HG02798 (cell line): Measurements from ENCODE around the gene RPS21.
"Not testable (repeated sequence)": the region's sequence is repeated elsewhere in the genome, so short reads cannot be mapped to it uniquely, and the experiment has no call there.

ENCODE experiments used
- ATAC-seq: cut with Tn5 transposase; IDR thresholded peaks from one replicate; pipeline ENCODE4 v1.9.1; 2021; ENCODE audit warnings: mild to moderate bottlenecking; ENCODE audit not compliant: unreplicated experiment, poor library complexity

The RPS21 gene

DNA sequence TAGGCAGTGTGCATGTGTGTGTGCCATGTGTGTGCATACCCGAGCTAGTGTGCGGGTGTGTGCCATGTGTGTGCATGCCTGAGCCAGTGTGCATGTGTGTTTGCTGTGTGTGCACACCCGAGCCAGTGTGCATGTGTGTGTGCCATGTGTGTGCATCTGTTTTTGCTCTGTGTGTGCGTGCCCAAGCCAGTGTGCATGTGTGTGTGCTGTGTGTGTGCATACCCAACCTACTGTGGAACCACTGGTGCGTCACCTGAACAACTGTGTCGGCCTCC is 34.8 kb downstream of the RPS21 start:
- no peak for ATAC-seq

DNA sequence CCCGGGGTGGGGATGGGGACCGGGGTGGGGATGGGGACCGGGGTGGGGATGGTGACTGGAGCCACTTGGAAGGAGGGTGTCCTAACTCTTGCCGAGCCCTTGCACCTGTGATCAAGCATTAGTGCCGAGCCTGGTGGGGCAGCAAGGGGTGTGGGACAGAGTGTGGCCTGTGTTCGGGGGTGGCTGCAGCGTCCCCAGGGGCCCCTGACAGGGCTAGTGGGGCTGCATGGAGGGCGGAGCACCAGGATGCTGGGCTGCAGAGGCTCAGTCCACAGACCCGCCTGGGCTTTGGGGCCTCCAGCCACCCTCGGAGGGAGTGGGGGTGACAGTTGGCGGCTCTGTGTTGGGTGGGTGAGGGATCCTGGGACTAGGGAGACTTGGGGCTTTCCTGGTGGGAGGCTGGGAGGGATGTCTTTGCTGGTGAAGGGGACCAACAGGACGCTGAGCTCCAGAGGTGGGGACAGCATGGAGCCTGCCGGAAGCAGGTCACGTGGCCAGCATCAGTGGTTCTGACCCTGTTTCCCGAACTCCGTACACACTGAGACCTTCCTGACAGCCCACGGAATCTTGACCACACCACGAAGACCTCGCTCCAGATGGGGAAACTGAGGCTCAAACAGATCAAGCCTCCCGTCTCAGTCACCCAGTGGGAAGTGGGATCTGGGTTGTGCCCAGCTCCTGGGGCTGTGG is 35.9 kb downstream of the RPS21 start:
- no peak for ATAC-seq

DNA sequence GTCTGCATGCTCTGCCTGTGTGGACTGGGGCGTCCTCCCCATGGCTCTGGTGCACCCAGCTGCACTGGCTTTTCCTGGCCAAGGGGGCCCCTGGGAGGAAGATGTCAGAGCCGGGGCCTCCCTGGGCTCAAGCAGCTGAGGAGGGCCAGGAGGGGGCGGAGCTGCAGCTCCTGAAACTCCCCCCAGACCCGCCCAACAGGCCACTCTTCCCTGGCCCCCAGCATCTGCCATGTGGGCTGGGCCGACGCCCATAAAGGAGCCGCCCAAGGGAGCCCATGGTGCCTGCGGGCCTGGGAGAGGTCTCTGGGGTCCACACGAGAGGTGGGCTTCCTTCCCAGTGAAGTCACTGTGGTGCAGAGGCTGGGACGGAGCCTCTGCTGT is 36.4 kb downstream of the RPS21 start:
- no peak for ATAC-seq

DNA sequence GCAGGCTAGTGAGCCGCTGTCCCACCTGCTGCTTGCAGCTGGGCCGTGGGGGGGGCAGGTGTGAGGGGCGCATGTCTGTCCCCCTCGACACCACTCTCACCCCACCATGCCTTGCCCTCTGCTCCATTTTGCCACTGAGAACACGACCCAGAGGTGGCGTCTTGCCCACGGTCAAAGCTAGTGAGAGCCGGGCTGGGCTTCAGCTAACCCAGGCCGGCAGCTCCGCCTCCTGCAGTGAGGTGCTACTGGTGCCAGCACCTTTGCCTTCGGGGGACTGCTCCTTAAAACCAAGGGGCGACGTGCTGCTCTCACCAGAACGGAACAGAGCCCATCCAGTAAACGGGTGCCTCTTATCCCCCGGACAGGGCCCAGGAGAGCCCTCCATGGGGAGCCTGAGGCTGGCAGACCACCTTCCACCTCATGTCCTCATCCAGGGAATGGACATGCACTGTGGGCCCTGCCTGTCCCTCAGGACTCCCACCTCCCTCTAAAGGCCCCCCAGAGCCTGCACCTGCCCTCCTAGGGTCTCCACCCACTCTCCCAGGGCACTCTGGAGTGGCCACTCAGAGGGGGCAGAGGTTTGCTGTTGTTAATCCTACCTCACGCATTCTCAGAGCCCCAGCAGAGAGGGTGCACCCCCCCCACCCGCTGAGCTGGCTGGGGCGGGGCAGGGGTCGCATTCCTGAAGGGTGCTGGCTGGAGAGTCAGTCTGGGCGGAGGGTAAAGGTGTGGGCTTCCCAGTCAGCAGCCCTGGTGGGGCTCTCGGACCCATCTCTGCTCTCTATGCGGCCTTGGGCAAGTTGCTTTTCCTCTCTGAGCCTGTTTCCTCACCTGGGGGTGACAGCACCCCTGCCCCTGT is 37.6 kb downstream of the RPS21 start:
- ATAC-seq = no peak

DNA sequence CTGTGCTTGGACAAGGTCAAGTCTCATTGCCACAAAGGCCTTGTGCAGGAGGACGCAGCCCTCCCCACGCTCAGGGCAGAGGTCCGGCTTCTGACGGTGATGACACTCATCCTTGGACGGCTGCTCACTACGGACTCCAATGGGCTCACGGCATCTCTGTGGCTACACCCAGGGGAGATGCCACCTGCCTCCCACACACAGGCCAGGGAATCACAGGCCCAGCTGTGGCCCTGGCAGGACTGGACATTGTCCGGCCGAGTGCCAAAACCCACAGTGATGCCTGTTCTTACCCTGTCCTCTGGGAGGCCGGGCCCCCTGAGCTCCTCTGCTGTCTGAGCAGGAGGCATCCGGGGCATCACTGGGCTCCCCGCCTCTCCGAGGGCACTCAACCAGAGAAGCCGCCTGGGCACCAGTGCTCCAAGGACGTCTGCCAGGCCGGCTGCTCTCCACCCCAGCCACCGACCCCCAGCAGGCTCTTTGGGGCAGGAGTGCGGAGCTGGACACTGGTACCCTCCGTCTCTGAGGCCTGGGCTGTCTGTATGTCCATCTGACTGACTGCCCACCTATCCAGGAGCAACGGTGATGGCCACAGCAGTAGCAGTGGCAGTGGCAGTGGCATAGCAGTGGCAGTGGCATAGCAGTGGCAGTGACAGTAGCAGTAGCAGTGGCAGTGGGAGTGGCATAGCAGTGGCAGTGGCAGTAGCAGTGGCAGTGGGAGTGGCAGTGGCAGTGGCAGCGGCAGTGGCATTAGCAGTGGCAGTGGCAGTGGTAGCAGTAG is 38.6 kb downstream of the RPS21 start:
- no peak for ATAC-seq

DNA sequence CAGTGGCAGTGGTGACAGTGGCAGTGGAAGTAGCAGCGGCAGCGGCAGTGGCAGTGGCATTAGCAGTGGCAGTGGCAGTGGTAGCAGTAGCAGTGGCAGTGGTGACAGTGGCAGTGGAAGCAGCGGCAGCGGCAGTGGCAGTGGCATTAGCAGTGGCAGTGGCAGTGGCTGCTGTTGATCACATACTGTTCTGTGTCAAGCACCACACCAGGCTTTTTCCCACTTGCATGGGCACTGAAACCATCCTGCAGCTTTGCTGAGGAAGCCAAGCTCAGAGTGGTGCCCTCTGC is 39.1 kb downstream of the RPS21 start:
- ATAC-seq = not testable (repeated sequence)

DNA sequence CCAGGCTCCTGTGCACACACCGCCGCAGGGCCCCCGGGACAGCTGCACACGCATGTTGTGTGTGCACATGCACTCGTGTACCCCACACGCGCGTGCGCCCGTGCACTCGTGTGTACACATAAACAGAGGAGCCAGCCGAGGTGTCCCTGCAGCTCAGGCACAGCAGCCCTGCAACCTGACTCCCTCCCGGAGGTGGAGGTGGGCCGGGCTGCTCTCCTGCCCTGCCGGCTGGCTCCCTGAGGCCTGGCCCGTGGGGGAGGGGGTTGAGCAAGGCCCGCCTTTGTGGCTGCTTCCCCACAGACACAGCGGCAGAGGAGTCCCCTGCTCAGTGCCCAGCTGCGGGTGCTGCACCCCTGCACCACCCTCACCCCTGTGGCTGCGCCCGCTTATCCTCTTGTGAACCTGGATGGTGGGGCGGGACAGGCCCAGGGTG is 39.8 kb downstream of the RPS21 start:
- no peak for ATAC-seq

DNA sequence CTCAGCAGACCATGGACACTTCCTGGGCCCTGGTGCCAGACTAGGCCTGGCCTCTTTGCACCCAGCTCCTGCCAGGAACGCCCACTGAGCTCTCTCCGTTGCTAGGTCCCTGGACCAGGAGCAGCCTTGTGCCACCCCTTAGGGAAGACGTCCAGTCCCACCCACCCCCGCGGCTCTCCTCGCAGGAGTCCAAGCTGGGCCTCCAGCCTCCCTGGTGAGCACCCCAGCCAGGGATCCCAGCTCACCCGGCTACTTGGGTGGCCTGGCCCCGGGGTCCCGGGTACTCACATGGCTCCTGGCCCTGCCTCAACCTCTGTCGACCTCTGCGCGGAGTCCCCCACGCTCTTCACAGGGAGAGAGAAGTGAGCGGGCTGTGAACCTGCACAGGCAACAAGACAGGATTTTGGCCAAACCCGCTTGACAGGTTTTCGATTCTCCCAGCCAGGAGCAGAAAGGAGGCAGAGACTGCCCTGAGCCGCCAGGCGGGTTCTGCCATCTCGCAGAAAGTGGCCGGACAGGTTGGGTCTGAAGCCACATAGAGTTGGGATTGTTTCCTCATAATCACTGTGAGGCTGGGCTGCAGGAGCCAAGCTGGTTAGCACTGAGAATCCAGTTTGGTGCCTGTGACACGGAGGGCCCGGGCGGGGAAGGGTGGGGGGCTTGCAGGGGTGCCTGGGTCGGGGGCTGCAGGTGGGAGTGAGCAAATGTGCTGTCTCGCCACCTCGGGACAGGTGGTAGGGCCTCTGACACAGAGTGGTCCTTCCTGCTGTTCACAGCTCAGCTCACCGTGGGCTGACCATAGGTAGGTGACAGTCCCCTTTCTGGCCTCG is 40.5 kb downstream of the RPS21 start, which contains the start of gene RBBP8NL:
Gene RBBP8NL, minus strand, starts transcription at position 368 of the 830 bp plus-strand sequence. CDS start 7,892 bp downstream, outside the sequence.
- ATAC-seq = no peak

DNA sequence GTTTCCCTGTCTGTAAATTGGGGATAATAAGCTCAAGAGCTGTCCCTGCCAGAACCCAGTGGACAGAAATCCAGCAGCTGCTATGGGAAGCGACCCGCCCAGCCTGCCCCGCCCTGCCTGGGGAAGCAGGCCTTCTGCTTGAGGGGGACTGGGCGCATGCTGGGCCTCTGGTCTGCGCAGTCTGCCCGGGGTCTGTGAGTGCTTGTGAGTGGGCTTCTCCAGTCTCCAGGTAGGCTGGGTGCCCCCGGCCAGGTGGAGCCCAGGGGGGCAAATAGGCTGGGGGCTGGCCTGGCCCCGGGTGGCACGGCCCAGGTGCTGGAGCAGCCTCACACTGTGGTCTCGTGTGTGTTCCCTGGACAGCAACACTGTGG is 41.1 kb downstream of the RPS21 start:
- no peak for ATAC-seq

DNA sequence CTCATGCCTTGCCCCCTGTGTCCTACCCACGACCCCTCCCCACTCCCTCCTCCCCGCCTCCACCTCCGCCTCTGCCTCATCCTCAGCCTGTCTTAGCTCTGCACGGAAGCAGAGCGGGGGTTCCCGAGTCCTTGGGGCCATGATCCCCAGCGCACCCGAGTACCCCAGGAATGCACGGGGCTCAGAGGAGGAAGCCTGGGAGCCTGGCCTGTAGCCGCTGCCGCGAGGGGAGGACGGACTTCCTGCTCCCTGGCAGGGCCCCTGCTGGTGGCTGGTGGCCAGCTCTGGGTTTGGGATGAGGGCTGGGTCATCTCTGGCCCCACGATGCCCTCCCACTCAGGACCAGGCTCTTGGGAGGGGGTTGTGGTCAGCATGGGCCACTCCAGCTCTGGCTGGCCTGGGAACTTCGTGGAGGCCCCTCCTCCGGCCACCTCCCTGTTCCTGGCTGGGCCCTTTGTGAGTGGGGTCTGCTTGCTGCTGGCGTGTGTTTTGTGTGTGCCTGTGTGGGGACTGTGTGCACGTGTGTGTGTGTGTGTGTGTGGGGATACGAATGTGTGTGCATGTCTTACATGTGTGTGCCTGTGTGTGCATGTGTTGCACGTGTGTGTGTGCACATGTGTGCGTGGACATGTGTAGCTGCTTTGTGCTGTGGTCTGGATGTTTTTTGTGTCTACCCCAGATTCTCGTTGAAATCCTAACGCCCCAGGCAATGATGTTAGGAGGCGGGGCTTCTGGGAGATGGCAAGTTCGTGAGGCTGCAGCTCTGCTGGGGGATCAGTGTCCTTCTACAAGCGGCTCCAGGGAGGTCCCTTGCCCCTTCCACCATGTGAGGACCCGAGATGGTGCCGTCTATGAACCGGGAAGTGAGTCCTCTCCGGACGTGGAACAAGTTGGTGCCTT is 41.7 kb downstream of the RPS21 start:
- ATAC-seq = no peak

DNA sequence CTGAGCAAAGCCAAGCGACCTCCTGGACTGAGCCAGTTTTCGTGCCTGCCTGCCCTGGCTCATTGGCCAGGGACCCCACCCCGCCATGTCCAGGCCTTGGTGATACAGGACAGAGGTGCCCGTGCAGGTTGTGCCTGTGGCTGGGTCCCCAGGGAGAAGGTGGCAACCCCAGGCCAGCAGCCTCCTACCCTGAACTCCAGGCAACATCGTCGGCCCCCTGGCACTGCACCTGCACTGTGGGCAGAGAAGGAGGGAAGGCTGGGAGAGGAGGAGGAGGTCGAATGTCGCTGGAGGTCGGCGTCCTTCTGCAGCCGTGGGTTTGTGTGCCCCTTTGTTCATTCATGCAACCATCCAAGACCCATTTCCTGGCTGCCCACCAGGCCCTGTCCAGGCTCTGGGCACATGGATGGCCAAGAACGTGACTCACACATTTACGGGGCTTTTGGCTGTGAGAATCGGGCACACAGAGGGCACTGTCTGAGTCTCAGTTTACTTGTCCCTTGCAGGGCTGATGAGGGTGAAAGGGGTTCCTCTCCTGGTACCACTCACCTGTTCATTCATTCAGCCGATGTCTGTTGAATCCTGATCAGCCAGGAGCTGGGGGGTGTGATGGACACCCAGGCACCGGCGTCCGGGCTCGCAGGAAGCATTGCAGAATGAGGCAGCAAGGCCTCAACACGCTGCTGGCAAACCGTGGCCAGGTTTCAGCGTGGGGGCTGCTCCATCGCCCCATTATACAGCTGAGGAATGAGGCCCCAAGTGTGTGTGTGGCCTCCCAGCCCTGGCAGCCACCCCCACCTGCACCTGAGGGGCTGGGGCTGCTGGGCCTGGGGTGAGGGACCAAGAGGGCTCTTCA is 42.8 kb downstream of the RPS21 start:
- no peak for ATAC-seq

DNA sequence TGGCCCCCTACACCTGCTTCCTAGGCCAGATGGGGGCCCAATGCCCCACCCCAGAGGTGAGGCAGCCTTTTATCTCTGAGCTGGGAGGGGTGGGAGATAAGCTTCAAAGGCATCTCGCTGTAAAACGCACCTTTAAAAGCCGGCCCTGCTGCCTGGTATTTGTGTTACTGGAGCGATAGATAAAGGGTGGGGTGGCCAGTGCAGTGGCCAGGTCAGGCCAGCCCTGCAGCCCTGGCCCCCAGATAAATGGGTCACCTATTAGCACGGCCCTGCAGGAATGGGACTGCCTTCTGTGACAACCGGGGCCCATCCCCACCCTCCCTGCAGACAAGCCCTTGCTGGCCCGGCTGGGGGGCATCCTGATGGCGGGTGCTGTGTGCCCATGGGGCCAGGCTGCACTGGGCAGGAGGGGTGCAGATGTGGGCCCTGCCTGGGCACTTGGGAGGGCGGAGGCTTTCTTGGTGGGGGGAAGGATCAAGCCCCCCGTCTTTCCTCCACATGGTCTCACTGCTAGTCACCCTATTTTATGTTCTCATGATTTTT is 43.5 kb downstream of the RPS21 start:
- ATAC-seq = no peak

DNA sequence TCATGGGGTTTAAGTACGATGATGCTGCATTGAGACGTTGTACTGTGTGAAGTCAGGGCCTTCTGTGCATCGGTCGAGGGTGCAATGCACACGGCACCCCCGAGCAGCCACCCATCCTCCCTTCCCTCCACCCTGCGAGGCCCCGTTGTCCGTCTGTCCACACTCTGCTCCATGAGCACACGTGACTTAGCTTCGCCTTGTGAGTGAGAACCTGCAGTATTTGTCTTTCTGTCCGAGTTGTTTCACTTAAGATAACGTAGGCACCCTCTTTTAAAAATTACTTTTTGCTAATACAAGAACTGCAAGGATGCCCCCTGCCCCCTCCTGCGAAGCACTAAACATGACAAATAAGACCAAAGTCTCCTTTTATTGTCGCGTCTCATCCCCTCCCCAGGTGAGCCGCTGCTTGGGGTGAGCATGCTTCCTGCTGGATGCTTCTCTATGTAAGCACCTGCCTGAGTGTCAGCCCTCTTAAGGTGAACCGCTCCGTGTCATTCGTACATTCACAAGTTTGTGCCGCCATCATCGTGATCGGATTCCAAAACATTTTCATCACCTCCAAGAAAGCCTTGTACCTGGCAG is 44.1 kb downstream of the RPS21 start:
- no peak for ATAC-seq

DNA sequence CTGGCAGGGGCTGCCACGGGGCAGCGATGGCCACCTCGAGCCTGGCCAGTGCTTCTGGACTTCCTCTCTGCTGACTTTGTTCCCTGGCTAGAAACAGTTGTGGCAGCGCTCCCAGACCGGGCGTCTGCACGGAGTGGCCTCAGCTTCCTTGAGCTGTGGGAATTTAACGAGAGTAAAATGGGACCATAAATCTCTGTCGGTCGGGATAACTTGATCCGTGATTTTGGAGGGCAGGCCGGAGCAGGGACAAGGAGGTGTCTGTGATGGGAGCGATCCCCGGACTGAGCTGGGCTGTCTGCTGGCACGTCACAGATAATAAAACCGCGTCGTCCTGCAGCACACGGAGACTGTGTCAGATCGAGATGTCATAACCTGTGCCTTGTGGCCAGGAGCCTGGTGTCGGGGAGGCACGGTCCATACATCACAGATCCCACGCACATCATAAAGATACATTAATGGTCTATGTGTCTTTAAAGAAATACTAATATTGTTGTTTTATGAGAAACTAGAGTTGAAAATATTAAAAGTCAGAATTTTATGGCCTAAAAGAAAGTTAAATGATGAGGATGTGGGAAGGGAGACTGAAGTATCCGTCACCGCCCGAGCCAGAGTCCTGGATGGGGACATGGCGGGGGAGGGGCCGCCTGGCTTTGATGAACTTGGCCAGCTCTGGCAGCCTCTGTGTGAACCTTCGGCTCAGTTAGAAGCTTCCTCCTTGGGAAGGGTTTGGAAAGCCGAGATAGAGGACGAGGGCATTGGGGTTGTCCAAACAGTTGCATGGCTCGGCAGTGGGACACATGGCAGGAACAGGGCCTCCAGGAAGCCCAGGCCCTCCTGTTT is 47.0 kb downstream of the RPS21 start:
- ATAC-seq = no peak

DNA sequence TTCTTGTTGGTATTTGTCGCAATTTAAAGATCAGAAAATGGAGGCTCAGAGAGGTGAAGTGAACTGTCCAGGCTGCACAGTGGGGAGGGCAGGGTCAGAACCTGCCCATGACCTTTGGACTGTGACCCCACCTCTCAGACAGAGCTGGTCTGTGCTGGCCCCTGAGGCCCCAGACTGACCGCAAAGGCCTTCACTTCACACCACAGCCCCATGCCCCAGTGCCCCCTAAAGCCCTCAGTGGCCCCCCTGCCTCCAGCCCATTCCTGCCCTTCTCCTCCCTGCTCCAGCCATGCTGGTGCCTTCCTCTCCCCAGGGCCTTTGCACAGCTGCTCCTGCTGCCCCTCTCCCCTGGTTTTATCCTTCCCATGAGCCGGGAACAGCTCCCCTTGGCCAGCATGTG is 49.8 kb downstream of the RPS21 start:
- no peak for ATAC-seq

DNA sequence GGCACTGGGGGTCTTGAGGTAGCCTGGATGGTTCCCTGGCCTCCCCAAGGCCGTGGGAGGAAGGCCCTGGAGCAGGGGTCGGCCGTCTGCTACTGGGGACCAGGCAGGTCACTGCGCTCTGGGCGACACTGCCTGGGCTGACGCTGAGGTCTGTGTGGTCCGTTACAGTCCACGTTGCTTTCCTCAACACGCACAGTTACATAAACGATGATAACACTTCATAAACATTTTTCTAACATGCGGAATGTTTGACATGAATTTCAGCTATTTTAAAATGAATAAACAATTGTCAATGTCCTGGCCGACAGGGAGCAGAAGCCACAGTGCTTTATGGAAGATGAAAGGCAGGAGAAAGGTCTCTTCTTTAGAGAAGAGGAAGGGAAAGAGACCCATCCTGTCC is 50.6 kb downstream of the RPS21 start:
- ATAC-seq = no peak

DNA sequence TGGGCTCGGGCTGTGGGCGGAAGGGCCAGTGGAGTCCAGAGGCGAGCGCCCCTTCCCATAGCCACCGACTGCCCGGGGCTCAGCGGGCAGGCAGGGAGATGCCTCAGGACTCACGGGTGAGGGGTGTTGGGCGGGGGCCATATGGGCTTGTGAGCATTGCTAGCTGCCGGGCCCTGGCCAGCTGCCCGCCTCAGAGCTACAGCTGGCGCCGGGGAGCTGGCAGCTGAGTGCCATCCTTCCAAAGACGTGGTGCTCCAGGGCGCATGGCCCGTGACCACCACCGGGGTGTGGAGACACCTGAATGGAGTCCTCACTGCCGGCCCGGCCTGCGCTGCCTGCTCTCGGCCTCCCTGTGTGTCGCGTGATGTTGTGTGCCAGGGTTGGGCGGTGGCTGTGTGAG is 51.0 kb downstream of the RPS21 start:
- no peak for ATAC-seq
